DOHH2 (cell line): ENCODE data around the gene TLX3.

Experiments
- H3F3A ChIP-seq: fragments of 200-600 bp; sonication (generic), shearing (Covaris generic); 2 replicates; pipeline ENCODE4 v1.6.0; 2016; ENCODE audit warnings: antibody characterized with exemption, mild to moderate bottlenecking; ENCODE audit not compliant: control insufficient read depth, insufficient read depth
- H3K27ac ChIP-seq: fragments of 200-600 bp; sonication (generic); 2 replicates; pipeline ENCODE4 v1.5.1; 2014; ENCODE audit warnings: low read depth, mild to moderate bottlenecking, low read length, moderate library complexity
- H3K27me3 ChIP-seq: fragments of 200-600 bp; sonication (generic); 2 replicates; pipeline ENCODE4 v1.6.1; 2014; ENCODE audit warnings: mild to moderate bottlenecking, low read length, mixed read lengths; ENCODE audit not compliant: control insufficient read depth
- H3K36me3 ChIP-seq: fragments of 200-600 bp; sonication (generic); 2 replicates; pipeline ENCODE4 v1.6.1; 2014; ENCODE audit warnings: mild to moderate bottlenecking, low read length, moderate library complexity, mixed read lengths; ENCODE audit not compliant: control insufficient read depth
- H3K4me1 ChIP-seq: fragments of 200-600 bp; sonication (generic); 2 replicates; pipeline ENCODE4 v1.6.1; 2014; ENCODE audit warnings: mild to moderate bottlenecking, low read length, mixed read lengths; ENCODE audit not compliant: control insufficient read depth
- H3K4me2 ChIP-seq: fragments of 200-600 bp; sonication (generic); 2 replicates; pipeline ENCODE4 v1.6.0; 2014; ENCODE audit warnings: mild to moderate bottlenecking, low read length, moderate library complexity
- H3K4me3 ChIP-seq: fragments of 200-600 bp; sonication (generic); 2 replicates; pipeline ENCODE4 v1.5.1; 2014; ENCODE audit warnings: mild to moderate bottlenecking, low read length, mixed read lengths
- H3K79me2 ChIP-seq: fragments of 200-600 bp; sonication (generic); 2 replicates; pipeline ENCODE4 v1.6.1; 2014; ENCODE audit warnings: mild to moderate bottlenecking, low read length, mixed read lengths; ENCODE audit not compliant: control insufficient read depth
- H3K9me2 ChIP-seq: fragments of 200-600 bp; sonication (generic); replicated peaks from 2 replicates; pipeline ENCODE4 v1.6.1; 2014; ENCODE audit warnings: mild to moderate bottlenecking, low read length, mixed read lengths; ENCODE audit not compliant: control insufficient read depth
- H3K9me3 ChIP-seq: fragments of 200-600 bp; sonication (generic); 2 replicates; pipeline ENCODE4 v1.6.1; 2014; ENCODE audit warnings: antibody characterized with exemption, low read length, mixed read lengths; ENCODE audit not compliant: control insufficient read depth, insufficient read depth
- H4K20me1 ChIP-seq: fragments of 200-600 bp; sonication (generic); 2 replicates; pipeline ENCODE4 v1.6.0; 2014; ENCODE audit warnings: low read depth, mild to moderate bottlenecking, antibody characterized with exemption, low read length, moderate library complexity; ENCODE audit not compliant: control insufficient read depth, insufficient read depth
- CTCF ChIP-seq: fragments of 200-600 bp; sonication (generic); IDR thresholded peaks from one replicate; pipeline ENCODE4 v1.5.1; 2014; ENCODE audit warnings: antibody characterized with exemption, mild to moderate bottlenecking, low read depth, low read length; ENCODE audit not compliant: poor library complexity, severe bottlenecking
- EZH2phosphoT487 ChIP-seq: fragments of 200-600 bp; sonication (generic); IDR thresholded peaks from 2 replicates; pipeline ENCODE4 v1.6.1; 2017; ENCODE audit warnings: borderline replicate concordance, mild to moderate bottlenecking, antibody characterized with exemption, low read length, moderate library complexity, mixed read lengths

Gene TLX3

GRCh38 chr5:171310819-171311321 lies 1.8 kb downstream of the TLX3 start:
- H3K4me1 ChIP-seq: no peaks in the 10 kb centered on the region

GRCh38 chr5:171311322-171312077 lies 2.5 kb downstream of the TLX3 start:
- H4K20me1 ChIP-seq: no peaks in the 10 kb centered on the region
- no peaks in the 10 kb centered on the region for H3F3A ChIP-seq
- no peak overlapping the region for H3K4me3 ChIP-seq
- H3K27ac ChIP-seq: no peak overlapping the region
- H3K27me3 ChIP-seq: no peaks in the 10 kb centered on the region; the same call in 1 of the 2 replicates
- no peaks in the 10 kb centered on the region for H3K4me1 ChIP-seq
- H3K36me3 ChIP-seq: no peaks in the 10 kb centered on the region
- H3K9me2 ChIP-seq: no peaks in the 10 kb centered on the region
- H3K4me2 ChIP-seq: no peak overlapping the region
- no peaks in the 10 kb centered on the region for H3K79me2 ChIP-seq
- peaks cover 5% of the 10 kb centered on the region; the same call in 1 of the 2 replicates for H3K9me3 ChIP-seq
- TF ChIP-seq EZH2phosphoT487 (no peak), CTCF (no peak)

More at GRCh38 chr5:171310819-171311321, 1.8 kb downstream of the TLX3 start:
- H4K20me1 ChIP-seq: no peaks in the 10 kb centered on the region
- H3K4me3 ChIP-seq: no peak overlapping the region
- peaks cover 5% of the 10 kb centered on the region; the same call in 1 of the 2 replicates for H3K9me3 ChIP-seq
- H3K36me3 ChIP-seq: no peaks in the 10 kb centered on the region
- H3F3A ChIP-seq: no peaks in the 10 kb centered on the region
- peaks cover 6% of the 10 kb centered on the region for H3K27me3 ChIP-seq
- no peaks in the 10 kb centered on the region for H3K9me2 ChIP-seq
- no peaks in the 10 kb centered on the region for H3K79me2 ChIP-seq
- TF ChIP-seq EZH2phosphoT487 (no peak), CTCF (no peak)
- no peak overlapping the region for H3K27ac ChIP-seq
- no peak overlapping the region for H3K4me2 ChIP-seq

DNA sequence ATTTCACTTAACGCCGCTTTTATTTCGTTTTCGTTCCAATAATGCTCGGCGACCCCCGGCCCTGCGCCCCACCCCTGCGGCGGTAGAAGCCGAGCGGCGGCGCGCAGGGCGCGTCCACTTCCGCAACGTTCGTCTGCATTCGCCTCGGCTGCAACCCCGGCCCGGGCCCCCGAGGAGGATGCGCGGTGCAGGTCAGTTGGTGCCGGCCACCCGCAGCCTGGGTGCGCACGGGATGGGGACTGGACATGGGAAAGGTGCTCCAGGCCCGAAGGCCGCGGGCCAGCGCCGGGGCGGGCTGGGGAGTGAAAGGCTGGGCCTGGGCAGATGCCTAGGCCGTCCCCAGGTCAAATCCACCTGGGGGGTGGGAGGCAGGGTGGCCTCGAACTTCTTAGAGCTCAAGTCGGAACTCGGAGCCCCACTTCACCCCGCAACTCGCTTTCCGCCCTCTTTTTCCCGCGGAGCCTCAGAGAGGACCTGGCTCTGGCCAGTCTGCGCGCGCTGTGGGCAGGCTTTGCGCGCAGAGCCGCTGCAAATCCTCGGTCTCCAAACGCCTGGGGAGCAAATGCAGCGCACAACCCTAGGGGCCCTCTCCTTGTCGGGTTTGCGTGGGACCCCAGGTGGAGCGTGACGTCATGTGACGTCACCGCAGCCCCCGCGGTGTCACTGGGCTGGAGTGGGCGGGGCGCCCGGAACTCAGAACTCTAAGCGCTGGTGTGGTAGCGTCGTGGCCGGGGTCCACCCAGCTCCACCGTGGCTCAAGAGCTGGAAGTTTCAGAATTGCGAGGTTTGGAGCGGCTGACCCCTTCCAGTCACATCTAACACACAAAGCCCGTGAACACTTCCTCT lies 3.3 kb downstream of the TLX3 start:
- no peak overlapping the region for H3K27ac ChIP-seq
- no peaks in the 10 kb centered on the region for H3F3A ChIP-seq
- H3K4me1 ChIP-seq: no peaks in the 10 kb centered on the region
- no peaks in the 10 kb centered on the region for H3K27me3 ChIP-seq
- H4K20me1 ChIP-seq: no peaks in the 10 kb centered on the region
- no peaks in the 10 kb centered on the region for H3K79me2 ChIP-seq
- H3K4me2 ChIP-seq: no peak overlapping the region
- H3K4me3 ChIP-seq: no peak overlapping the region
- TF ChIP-seq CTCF (no peak), EZH2phosphoT487 (no peak)
- no peaks in the 10 kb centered on the region for H3K9me2 ChIP-seq
- no peaks in the 10 kb centered on the region for H3K36me3 ChIP-seq
- peaks cover 5% of the 10 kb centered on the region; the same call in 1 of the 2 replicates for H3K9me3 ChIP-seq
